ENCODE results near the gene S100A2. TPM values are rescaled to one million over a fixed set of nuclear protein-coding genes. Genes with fewer than 3 reads are reported as not detected.

Gene S100A2
- total RNA-seq (under 1 TPM in 1 of 2 donors, not detected in 1; 0.52 TPM), total RNA-seq (0.35 to 0.38 reads per million in 2 donors)

DNA sequence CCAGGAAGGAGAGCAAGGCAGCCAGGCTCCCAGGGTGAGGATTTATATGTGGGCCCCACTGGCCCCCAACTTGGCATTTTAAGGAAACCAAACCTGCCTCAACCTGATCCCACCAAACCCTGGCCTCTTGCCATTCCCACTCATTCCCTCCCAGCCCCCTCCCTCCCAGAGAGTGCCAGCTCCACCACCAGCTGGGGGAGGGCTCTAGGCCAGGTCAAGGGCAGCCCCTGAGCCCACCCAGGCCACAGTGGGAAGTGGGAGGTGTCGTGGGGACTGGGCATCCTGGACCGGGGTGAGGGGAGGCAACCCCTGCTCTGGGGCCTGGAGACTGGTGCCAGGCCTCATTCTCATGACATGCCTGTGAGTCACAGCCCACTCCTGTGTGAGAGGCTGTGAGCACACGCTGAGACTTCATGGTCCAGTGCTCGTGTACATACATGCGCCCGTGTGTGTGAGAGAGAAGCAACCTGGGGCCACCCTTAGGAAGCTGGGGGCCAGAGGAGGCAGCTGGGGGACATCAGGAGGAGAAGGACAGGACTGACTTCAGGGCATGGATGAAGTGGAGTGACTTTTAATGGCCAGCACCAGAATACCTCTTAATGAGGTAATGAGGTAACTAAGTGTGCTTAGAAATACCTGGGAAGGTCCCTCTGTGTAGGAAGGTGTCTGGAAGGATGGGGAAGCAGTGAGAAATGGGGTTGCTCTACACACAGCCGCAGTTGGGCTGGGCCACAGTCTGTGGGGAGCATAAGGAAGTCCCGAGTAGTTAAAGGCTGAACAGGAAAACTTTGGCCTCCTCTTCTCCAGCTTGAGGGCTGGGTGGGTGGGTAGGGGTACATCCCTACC lies at the start of gene S100A2:
Gene S100A2 (minus strand): TSS at position 316 of the 846 bp plus-strand sequence. CDS start 1,967 bp downstream, outside the sequence.
- Mint-ChIP-seq H3K4me3 (peak within 1 kb of the TSS; percentile 76), H3K27ac (peak within 1 kb of the TSS; percentile 96), H3K36me3 (ENCODE audit: low read depth) (no peaks in the 10 kb centered on the region), H3K4me1 (peaks cover 27% of the 10 kb centered on the region), H3K27me3 (no peaks in the 10 kb centered on the region)
- H3K9me3 ChIP-seq (ENCODE audit: control insufficient read depth, low read length, poor library complexity, severe bottlenecking) = no peaks in the 10 kb centered on the region
- ATAC-seq (peak; percentile 59), DNase-seq (no peak)

DNA sequence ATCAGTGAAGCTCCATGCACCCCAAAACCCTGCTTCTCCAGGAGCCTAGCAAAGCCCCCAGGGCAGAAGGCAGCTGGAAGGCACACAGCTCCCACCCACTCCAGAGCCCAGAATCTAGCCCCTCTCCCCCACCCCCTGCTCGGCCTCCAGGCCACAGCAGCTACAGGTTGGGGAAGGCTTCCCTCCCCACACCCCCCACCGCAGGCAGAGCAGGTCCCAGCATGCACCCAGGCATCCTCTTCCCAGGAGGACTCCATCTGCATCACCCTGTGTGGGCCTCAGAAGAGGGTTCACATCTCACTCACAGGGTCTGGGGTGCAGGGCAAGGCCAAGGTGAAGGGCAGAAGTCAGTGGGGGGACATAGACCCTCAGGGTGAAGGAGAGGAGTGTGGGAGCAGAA lies 49.8 kb upstream of the S100A2 start:
- H3K9me3 ChIP-seq (ENCODE audit: control insufficient read depth, low read length, poor library complexity, severe bottlenecking) = no peaks in the 10 kb centered on the region
- ATAC-seq (no peak), DNase-seq (no peak)
- no peak overlapping the region for H3K27ac Mint-ChIP-seq
- H3K27me3 Mint-ChIP-seq = peaks cover 14% of the 10 kb centered on the region
- no peak overlapping the region for H3K4me3 Mint-ChIP-seq
- H3K36me3 Mint-ChIP-seq (ENCODE audit: low read depth) = no peaks in the 10 kb centered on the region
- H3K4me1 Mint-ChIP-seq = peaks cover 5% of the 10 kb centered on the region

DNA sequence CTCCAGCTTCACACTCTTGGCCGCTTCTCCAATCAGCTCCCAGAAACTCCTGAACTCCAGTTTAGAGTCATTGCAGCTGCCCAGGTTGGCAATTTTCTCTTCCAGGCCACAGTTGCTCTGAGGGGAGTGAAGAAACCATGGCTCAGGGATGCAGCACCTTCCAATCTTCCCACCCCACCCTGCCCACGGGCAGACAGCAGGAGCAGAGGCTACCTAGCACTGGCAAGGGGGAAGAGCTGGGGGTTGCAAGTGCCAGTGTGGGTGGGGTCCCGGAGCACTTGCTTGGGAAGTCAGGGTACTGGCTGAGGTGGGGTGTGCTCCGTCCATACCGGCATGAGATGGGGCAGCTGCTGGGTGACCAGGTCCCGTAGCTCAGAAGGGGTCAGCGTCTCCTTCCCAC lies 49.3 kb upstream of the S100A2 start:
- ATAC-seq (no peak), DNase-seq (no peak)
- Mint-ChIP-seq H3K27me3 (peaks cover 14% of the 10 kb centered on the region), H3K36me3 (ENCODE audit: low read depth) (no peaks in the 10 kb centered on the region), H3K4me3 (no peak overlapping the region), H3K4me1 (peaks cover 5% of the 10 kb centered on the region), H3K27ac (no peak overlapping the region)
- H3K9me3 ChIP-seq (ENCODE audit: control insufficient read depth, low read length, poor library complexity, severe bottlenecking) = no peaks in the 10 kb centered on the region

DNA sequence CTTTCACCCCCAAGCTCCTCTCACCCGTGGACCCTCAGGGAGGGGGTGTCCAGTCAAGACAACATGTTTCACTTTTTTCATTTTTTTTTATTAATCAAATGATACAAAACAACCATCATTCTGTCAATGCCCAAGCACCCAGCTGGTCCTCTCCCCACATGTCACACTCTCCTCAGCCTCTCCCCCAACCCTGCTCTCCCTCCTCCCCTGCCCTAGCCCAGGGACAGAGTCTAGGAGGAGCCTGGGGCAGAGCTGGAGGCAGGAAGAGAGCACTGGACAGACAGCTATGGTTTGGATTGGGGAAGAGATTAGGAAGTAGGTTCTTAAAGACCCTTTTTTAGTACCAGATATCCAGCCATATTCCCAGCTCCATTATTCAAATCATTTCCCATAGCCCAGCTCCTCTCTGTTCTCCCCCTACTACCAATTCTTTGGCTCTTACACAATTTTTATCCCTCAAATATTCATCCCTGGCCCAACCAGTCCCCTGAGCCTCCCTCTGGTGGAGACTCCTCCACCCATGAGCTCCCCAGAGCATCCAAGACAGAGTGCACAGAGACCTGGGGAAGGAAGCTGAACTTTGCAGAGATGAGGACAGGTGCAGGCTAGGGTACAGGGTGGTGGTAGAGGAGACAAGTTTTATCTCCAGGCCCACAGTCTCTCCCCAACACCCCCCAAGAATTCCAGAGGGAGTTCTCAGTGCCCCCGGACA lies 48.7 kb upstream of the S100A2 start:
- Mint-ChIP-seq H3K36me3 (ENCODE audit: low read depth) (no peaks in the 10 kb centered on the region), H3K4me3 (no peak overlapping the region), H3K27ac (no peak overlapping the region), H3K27me3 (peaks cover 14% of the 10 kb centered on the region), H3K4me1 (peaks cover 5% of the 10 kb centered on the region)
- ATAC-seq (no peak), DNase-seq (no peak)
- no peaks in the 10 kb centered on the region for H3K9me3 ChIP-seq (ENCODE audit: control insufficient read depth, low read length, poor library complexity, severe bottlenecking)

DNA sequence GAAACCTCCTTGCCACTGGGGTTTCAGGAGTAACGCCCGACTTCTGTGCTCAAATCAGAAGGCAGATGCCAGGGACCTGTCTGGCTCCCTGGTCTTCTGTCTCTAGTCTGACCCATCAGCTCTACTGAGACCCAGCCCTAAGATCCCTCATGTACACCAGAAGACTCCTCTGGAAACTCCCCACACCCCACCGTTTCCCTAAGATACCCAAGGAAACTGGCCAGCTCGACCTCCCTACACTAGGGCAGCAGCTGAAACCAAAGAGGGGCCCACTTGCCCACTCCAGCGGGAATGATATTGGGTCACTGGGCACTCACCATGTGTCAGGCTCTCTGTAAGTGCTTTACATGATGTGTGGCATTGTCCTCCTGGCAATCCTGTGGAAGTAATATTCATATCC lies 47.8 kb upstream of the S100A2 start:
- no peak for DNase-seq
- no peak overlapping the region for H3K27ac Mint-ChIP-seq

DNA sequence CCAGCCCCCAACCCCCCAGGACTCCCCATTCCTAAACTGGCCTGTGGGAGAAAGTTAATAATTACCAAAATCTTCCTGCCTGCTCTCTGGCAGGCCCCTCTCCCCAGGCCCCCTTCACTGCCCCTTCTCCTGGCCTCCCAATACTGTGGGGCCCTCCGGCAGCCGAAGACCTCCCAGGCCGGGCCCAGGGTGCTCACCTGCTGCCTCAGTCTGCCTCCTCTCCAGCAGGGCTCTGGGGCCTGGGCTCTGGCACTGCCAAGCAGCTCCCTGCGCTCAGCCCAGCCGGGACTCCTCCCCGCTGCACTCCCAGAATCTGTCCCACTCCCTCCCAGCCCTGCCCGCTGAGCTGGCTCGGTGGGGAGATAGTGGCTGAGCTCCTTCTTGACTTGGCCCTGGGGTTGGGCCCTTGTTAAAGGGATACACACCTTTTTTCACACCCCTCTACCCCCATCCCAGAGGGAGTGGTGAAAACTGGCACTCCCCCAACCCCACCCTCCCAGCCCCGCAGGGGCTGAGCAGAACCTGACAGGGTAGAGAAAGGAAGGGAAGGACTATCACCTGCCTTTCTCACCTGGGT lies 47.2 kb upstream of the S100A2 start, which contains the start of gene S100A16:
Gene S100A16 (minus strand): TSS at position 383 of the 577 bp plus-strand sequence. CDS start 4,986 bp downstream, outside the sequence.
- ATAC-seq (no peak), DNase-seq (no peak)
- Mint-ChIP-seq H3K27ac (peak within 1 kb of the TSS; percentile 43), H3K4me1 (peaks cover 5% of the 10 kb centered on the region), H3K27me3 (peaks cover 14% of the 10 kb centered on the region), H3K36me3 (ENCODE audit: low read depth) (no peaks in the 10 kb centered on the region), H3K4me3 (no peak within 1 kb of the TSS)
- no peaks in the 10 kb centered on the region for H3K9me3 ChIP-seq (ENCODE audit: control insufficient read depth, low read length, poor library complexity, severe bottlenecking)

More for the DNA sequence above, 47.8 kb upstream of the S100A2 start:
- Mint-ChIP-seq H3K4me1 (peaks cover 5% of the 10 kb centered on the region), H3K36me3 (ENCODE audit: low read depth) (no peaks in the 10 kb centered on the region), H3K4me3 (no peak overlapping the region), H3K27me3 (peaks cover 14% of the 10 kb centered on the region)
- ATAC-seq = no peak
- H3K9me3 ChIP-seq (ENCODE audit: control insufficient read depth, low read length, poor library complexity, severe bottlenecking) = no peaks in the 10 kb centered on the region

DNA sequence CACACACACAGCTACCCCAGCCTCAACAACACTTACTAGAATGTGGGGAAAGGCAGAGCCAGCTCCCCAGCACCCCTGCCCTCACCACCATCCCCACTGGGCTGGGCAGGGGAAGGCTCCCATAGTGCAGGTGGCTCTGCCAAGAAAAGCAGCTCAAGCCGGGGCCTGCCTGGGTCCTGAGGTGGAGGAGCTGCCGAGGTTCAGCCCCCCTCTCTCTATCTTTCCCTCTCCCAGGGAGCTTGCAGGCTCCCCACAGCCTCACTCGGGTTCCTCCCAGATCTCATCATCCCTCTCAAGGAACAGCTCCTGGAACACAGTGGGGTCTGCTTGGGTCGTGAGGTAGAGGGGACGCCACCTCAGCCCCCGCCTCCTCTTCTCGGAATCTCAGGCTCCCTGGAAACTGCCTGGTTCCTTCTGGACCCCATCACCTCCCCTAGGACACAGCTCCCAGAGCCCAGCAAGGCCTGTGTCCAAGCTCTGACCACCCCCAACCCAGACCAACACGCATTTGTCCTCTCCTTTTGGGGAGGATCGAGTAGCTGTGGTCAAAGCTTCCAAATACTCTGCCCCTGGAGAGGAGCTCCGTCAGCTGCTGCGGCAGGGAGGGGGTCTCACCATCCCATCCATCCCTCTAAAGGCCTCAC lies 46.6 kb upstream of the S100A2 start:
- DNase-seq (no peak), ATAC-seq (no peak)
- Mint-ChIP-seq H3K27ac (peak overlapping the region; percentile 43), H3K27me3 (peaks cover 14% of the 10 kb centered on the region), H3K36me3 (ENCODE audit: low read depth) (no peaks in the 10 kb centered on the region), H3K4me1 (peaks cover 5% of the 10 kb centered on the region), H3K4me3 (no peak overlapping the region)
- H3K9me3 ChIP-seq (ENCODE audit: control insufficient read depth, low read length, poor library complexity, severe bottlenecking) = no peaks in the 10 kb centered on the region

DNA sequence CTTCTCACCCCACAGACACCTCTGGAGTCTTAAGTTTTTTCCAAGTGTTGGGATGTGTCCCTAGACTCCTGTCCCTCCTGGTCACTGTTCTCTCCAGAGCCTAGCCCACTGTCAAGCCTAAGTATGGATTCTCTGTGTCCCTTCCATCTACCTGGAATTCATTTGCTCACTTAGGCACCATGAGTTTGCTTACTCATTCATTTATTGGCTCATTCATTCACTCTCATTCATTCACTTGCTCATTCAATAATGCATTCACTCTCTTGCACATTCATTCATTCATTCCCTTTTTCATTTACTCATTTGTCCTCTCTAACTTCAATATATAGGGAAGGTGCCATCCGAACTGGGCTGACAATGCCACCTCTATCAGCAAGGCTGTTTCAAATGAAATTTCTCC lies 45.7 kb upstream of the S100A2 start:
- no peak for DNase-seq
- Mint-ChIP-seq H3K27ac (no peak overlapping the region), H3K4me1 (peaks cover 5% of the 10 kb centered on the region), H3K4me3 (no peak overlapping the region), H3K36me3 (ENCODE audit: low read depth) (no peaks in the 10 kb centered on the region), H3K27me3 (peaks cover 14% of the 10 kb centered on the region)
- H3K9me3 ChIP-seq (ENCODE audit: control insufficient read depth, low read length, poor library complexity, severe bottlenecking) = no peaks in the 10 kb centered on the region
- ATAC-seq = no peak

DNA sequence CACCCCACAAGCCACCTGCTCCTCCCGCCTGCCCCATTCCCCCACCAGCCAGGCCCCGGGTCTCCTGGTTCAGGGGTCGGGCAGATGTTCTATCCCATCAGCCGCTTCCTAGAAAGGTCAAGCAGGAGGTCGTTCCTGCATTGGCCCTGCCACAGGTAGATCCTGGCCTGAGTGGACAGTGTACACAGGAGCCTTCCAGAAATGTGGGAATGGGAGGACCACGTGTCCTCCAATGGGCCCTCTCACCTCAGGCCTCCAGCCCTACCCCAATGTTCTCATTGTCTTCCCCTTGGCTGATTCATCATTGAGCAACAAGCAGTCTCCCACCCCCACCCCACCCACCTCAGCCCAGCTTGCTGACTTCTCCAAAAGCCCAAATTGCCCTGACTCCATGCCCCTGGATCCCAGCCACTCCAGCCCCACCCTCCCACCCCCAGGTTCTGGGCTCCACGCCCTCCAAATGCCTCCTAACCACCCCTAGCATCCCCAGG lies 45.2 kb upstream of the S100A2 start:
- no peaks in the 10 kb centered on the region for H3K36me3 Mint-ChIP-seq (ENCODE audit: low read depth)
- no peak overlapping the region for H3K27ac Mint-ChIP-seq
- DNase-seq (no peak), ATAC-seq (no peak)
- peaks cover 14% of the 10 kb centered on the region for H3K27me3 Mint-ChIP-seq
- H3K4me3 Mint-ChIP-seq = no peak overlapping the region
- H3K4me1 Mint-ChIP-seq = peaks cover 5% of the 10 kb centered on the region
- no peaks in the 10 kb centered on the region for H3K9me3 ChIP-seq (ENCODE audit: control insufficient read depth, low read length, poor library complexity, severe bottlenecking)

DNA sequence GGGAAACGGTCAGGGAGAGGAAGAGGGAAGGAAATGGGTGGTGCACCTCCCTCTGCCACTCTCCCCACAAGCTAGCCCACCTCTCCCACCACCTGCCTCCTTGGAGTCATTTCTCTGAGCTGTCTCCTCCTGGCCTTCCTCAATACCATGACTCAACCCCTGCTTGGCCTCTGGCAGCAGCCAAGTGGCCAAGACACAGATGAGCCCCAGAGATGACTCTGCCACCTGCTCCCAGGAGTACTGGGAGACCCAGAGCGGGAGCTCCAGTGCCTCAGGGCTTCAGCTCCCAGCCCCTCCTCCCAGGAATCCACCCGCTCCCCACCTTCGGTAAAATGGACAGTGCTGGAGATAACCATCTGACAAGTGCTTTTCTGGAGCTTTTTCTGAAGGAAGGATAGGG lies 44.7 kb upstream of the S100A2 start:
- Mint-ChIP-seq H3K27ac (no peak overlapping the region), H3K36me3 (ENCODE audit: low read depth) (no peaks in the 10 kb centered on the region), H3K4me3 (no peak overlapping the region), H3K4me1 (peaks cover 5% of the 10 kb centered on the region), H3K27me3 (peaks cover 14% of the 10 kb centered on the region)
- DNase-seq (no peak), ATAC-seq (no peak)
- H3K9me3 ChIP-seq (ENCODE audit: control insufficient read depth, low read length, poor library complexity, severe bottlenecking) = no peaks in the 10 kb centered on the region

DNA sequence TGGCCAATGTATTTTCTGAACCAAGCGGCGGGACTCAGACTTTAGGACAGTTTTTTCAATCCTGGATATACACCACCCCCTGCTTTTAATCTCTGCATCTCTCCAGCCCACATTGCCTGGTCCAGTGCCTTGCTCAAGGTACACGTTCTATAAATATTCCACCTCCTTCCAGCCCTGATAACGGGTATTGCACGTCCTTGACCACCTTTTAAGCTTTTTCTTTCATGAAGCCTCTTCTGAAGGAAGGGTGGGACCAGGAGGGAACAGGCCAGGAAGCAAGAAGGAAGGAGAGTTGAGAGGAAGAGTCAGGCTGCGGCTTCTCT lies 43.9 kb upstream of the S100A2 start:
- H3K27me3 Mint-ChIP-seq = peaks cover 14% of the 10 kb centered on the region
- ATAC-seq (no peak), DNase-seq (no peak)
- no peak overlapping the region for H3K27ac Mint-ChIP-seq
- H3K9me3 ChIP-seq (ENCODE audit: control insufficient read depth, low read length, poor library complexity, severe bottlenecking) = no peaks in the 10 kb centered on the region
- no peaks in the 10 kb centered on the region for H3K36me3 Mint-ChIP-seq (ENCODE audit: low read depth)
- no peak overlapping the region for H3K4me3 Mint-ChIP-seq
- H3K4me1 Mint-ChIP-seq = peaks cover 5% of the 10 kb centered on the region

DNA sequence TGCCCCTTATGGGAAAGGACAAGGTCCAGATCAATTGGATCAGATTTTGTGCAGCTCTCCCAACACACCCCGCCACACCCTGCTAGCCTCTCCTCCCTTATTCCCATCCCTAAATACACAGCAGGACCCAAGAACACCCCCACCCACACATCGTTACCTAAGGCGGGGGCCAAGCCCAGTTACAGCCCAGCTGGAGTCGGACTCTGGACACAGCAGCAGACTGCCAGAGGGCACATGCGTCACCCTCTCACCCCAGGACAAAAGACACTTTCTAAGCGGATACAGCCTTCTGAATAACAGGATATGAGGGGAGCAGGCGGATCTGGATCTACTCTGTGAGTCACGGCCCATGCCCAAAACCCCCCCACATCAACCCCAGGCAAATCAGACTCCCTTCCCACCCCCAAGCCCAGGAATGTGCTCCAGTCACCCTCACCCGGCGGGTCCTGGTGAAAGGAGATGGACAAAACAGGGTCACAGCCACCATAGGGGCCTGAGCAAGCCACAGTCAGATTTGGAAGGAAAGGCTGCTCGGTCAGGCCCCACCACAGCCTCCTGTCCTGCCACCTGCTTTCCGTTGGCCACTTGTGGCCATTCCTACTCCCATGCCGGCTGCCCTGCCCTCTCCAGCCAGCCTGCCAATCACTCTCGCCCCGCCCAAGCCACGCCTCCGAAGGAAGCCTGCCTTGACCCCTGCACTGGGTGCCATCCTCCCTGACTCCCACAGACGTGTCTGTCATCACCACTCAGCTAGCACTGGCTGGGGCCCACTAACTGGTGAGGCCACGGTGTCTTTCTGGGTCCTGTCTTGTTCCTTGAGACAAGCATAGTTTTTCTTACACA lies 43.3 kb upstream of the S100A2 start:
- Mint-ChIP-seq H3K36me3 (ENCODE audit: low read depth) (no peaks in the 10 kb centered on the region), H3K4me1 (peaks cover 5% of the 10 kb centered on the region), H3K27ac (no peak overlapping the region), H3K4me3 (no peak overlapping the region), H3K27me3 (peaks cover 14% of the 10 kb centered on the region)
- no peaks in the 10 kb centered on the region for H3K9me3 ChIP-seq (ENCODE audit: control insufficient read depth, low read length, poor library complexity, severe bottlenecking)
- DNase-seq (no peak), ATAC-seq (no peak)
